ENCODE measurements around the gene STX19. TPM values are rescaled to one million over a fixed set of nuclear protein-coding genes. Genes with fewer than 3 reads are reported as not detected.

STX19 gene
- total RNA-seq, 1 experiment from 2014 or later: 5.2 TPM

DNA sequence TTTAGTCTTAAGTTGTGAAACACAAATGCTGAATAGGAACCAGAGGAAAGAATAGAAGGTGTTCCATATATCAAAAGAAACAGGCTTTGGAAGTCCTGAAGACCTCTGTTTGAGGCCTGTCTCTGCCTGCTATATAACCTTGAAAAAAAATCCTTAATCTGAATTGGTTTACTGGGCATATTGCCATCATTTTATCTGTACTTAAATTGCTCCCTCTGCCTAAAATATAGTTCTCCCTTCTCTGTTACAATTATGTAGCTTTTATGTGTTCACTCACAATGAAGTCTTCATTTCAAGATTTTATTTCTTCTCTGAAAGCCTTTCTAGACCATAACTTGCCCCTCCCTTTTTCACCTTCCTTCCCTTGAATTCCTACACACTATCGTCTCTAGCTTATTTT lies 27.2 kb downstream of the STX19 start:
- no peaks in the 10 kb centered on the region for H3K9me3 Mint-ChIP-seq (ENCODE audit: low read depth, unreplicated experiment)
- H3K36me3 Mint-ChIP-seq (ENCODE audit: insufficient read depth, unreplicated experiment): no peaks in the 10 kb centered on the region
- TF ChIP-seq, protein P1, sequence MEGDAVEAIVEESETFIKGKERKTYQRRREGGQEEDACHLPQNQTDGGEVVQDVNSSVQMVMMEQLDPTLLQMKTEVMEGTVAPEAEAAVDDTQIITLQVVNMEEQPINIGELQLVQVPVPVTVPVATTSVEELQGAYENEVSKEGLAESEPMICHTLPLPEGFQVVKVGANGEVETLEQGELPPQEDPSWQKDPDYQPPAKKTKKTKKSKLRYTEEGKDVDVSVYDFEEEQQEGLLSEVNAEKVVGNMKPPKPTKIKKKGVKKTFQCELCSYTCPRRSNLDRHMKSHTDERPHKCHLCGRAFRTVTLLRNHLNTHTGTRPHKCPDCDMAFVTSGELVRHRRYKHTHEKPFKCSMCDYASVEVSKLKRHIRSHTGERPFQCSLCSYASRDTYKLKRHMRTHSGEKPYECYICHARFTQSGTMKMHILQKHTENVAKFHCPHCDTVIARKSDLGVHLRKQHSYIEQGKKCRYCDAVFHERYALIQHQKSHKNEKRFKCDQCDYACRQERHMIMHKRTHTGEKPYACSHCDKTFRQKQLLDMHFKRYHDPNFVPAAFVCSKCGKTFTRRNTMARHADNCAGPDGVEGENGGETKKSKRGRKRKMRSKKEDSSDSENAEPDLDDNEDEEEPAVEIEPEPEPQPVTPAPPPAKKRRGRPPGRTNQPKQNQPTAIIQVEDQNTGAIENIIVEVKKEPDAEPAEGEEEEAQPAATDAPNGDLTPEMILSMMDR (IDR thresholded peaks at IDR 0.05; ENCODE audit: unreplicated experiment): no peak
- no TSS peak for BruUV-seq (replicated peaks)
- no peak overlapping the region for H3K4me3 Mint-ChIP-seq (ENCODE audit: low read depth, unreplicated experiment)
- intact Hi-C loops (cut with micrococcal nuclease; ENCODE audit: unreplicated experiment): loop anchor here (10.0 kb wide), 1 partner anchor 104 kb away; no protein-coding TSS in a partner anchor
- CTCF ChIA-PET: no interaction called here
- no peaks in the 10 kb centered on the region for H3K27me3 Mint-ChIP-seq (ENCODE audit: unreplicated experiment)
- H3K27ac Mint-ChIP-seq (ENCODE audit: unreplicated experiment): no peak overlapping the region
- no peak for DNase-seq
- no peaks in the 10 kb centered on the region for H3K4me1 Mint-ChIP-seq (ENCODE audit: low read depth, unreplicated experiment)

DNA sequence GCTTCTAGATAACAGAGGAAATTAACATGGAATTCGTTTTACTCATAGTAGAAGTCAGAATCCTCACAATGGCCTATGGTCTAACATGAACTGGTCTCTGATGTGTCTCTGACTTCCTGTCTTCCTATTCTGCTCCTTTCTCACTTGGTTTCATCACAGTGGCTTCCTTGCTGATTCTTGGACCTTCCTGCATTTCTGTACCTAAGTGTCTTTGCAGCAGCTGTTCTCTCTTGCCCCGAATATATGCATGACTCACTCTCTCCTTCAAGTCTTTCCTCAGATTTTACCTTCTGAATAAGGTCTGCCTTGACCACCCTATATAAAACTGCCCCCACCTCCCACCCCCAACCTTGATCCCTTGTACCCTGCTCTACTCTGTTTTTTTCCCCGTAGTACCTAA lies 34.3 kb downstream of the STX19 start:
- Mint-ChIP-seq H3K36me3 (ENCODE audit: insufficient read depth, unreplicated experiment) (no peaks in the 10 kb centered on the region), H3K27me3 (ENCODE audit: unreplicated experiment) (no peaks in the 10 kb centered on the region), H3K9me3 (ENCODE audit: low read depth, unreplicated experiment) (no peaks in the 10 kb centered on the region), H3K27ac (ENCODE audit: unreplicated experiment) (no peak overlapping the region), H3K4me3 (ENCODE audit: low read depth, unreplicated experiment) (no peak overlapping the region), H3K4me1 (ENCODE audit: low read depth, unreplicated experiment) (no peaks in the 10 kb centered on the region)
- CTCF ChIA-PET: no interaction called here
- intact Hi-C loops (cut with micrococcal nuclease; ENCODE audit: unreplicated experiment): no loop called here
- BruUV-seq (replicated peaks): no TSS peak
- TF ChIP-seq, protein P1 (IDR thresholded peaks at IDR 0.05; ENCODE audit: unreplicated experiment): no peak
- no peak for DNase-seq

DNA sequence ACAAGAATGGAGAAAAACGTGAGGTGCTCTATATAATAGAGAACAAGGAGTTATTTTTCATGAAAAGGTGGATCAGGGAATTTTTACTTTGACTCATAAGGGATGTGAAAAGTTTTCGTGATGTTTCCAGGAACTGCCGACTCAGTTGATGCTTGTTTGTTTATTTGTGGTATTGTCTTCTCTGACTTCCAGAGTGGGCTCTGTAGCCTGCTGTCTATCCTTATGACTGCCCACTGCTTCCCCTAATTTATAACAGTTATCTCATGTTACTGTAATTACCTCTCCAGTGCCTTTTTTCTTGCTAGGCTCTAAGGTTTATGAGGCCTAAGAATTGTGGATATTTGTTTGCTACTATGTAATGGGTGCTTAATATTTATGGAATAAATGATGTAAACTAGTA lies 36.2 kb downstream of the STX19 start:
- TF ChIP-seq, protein P1 (IDR thresholded peaks at IDR 0.05; ENCODE audit: unreplicated experiment): no peak

DNA sequence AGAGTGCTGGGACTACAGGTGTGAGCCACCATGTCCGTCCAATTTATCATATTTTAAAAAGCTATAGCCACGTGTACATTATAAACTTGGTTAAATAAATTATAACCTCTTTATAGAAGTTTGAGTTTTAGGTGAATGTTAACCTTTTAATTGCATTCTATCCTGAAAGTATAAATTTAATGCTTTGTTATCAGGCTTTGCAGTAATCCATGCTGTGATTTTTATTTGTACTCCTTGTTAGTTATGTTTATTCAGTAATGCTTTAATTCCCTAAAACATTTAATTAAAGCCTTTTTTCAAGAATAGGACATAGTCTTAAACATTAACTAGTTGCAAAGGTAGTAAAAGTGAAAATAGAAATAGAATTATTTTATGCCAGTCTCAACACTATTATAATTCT lies 36.8 kb downstream of the STX19 start:
- Mint-ChIP-seq H3K27me3 (ENCODE audit: unreplicated experiment) (no peaks in the 10 kb centered on the region), H3K27ac (ENCODE audit: unreplicated experiment) (no peak overlapping the region), H3K9me3 (ENCODE audit: low read depth, unreplicated experiment) (no peaks in the 10 kb centered on the region), H3K4me1 (ENCODE audit: low read depth, unreplicated experiment) (no peaks in the 10 kb centered on the region), H3K36me3 (ENCODE audit: insufficient read depth, unreplicated experiment) (no peaks in the 10 kb centered on the region), H3K4me3 (ENCODE audit: low read depth, unreplicated experiment) (no peak overlapping the region)
- no TSS peak for BruUV-seq (replicated peaks)
- intact Hi-C loops (cut with micrococcal nuclease; ENCODE audit: unreplicated experiment): no loop called here
- TF ChIP-seq, protein P1 (IDR thresholded peaks at IDR 0.05; ENCODE audit: unreplicated experiment): no peak
- CTCF ChIA-PET: no interaction called here
- DNase-seq: no peak

More for the DNA sequence above, 36.2 kb downstream of the STX19 start:
- no peaks in the 10 kb centered on the region for H3K4me1 Mint-ChIP-seq (ENCODE audit: low read depth, unreplicated experiment)
- H3K27me3 Mint-ChIP-seq (ENCODE audit: unreplicated experiment): no peaks in the 10 kb centered on the region
- no peaks in the 10 kb centered on the region for H3K9me3 Mint-ChIP-seq (ENCODE audit: low read depth, unreplicated experiment)
- BruUV-seq (replicated peaks): no TSS peak
- CTCF ChIA-PET: no interaction called here
- no peak for DNase-seq
- intact Hi-C loops (cut with micrococcal nuclease; ENCODE audit: unreplicated experiment): no loop called here
- no peaks in the 10 kb centered on the region for H3K36me3 Mint-ChIP-seq (ENCODE audit: insufficient read depth, unreplicated experiment)
- no peak overlapping the region for H3K4me3 Mint-ChIP-seq (ENCODE audit: low read depth, unreplicated experiment)
- no peak overlapping the region for H3K27ac Mint-ChIP-seq (ENCODE audit: unreplicated experiment)
